SK-N-SH treated with all-trans-retinoic acid at 6 μM for 48 hours (cell line): Measurements from ENCODE around the gene TPRN.

Experiments used
- BACH2 ChIP-seq: fragments of 250-450 bp; sonication (Bioruptor Pico); IDR thresholded peaks from 2 replicates; pipeline ENCODE4 v1.9.0; 2021; ENCODE audit warnings: mild to moderate bottlenecking, borderline replicate concordance
- PATZ1 ChIP-seq: fragments of 250-450 bp; sonication (Bioruptor Pico); IDR thresholded peaks from 2 replicates; pipeline ENCODE4 v1.8.0; 2020; ENCODE audit warnings: mild to moderate bottlenecking, moderate library complexity, borderline replicate concordance
- PPARA ChIP-seq: fragments of 250-450 bp; sonication (Bioruptor Pico); IDR thresholded peaks from 2 replicates; pipeline ENCODE4 v1.5.0; 2020; ENCODE audit warnings: mild to moderate bottlenecking, borderline replicate concordance

- TF ChIP-seq BACH2 (CRISPR knock-in tag) (no peak), PATZ1 (CRISPR knock-in tag) (no peak), PPARA (CRISPR knock-in tag) (no peak)
These were observed 47.3 kb upstream of the TPRN start for GRCh38 chr9:137247916-137248175.
